ENCODE measurements around the gene ACBD3.

ACBD3 gene

GRCh38 chr1:226111883-226112261, 74.7 kb downstream of the ACBD3 start:
- DNase-seq (ENCODE audit: low read depth) = no peak

- no peak for DNase-seq (ENCODE audit: low read depth)
Measured at GRCh38 chr1:226111098-226111882, 75.3 kb downstream of the ACBD3 start.

GRCh38 chr1:226110249-226111097, 76.1 kb downstream of the ACBD3 start:
- DNase-seq (ENCODE audit: low read depth) = peak; percentile 57

GRCh38 chr1:226109829-226110248, 76.7 kb downstream of the ACBD3 start:
- DNase-seq (ENCODE audit: low read depth) = peak; percentile 59

- DNase-seq (ENCODE audit: low read depth) = no peak
Measured at GRCh38 chr1:226108935-226109828, 77.4 kb downstream of the ACBD3 start.

GRCh38 chr1:226107471-226108460, 78.8 kb downstream of the ACBD3 start:
- no peak for DNase-seq (ENCODE audit: low read depth)

- DNase-seq (ENCODE audit: low read depth) = no peak
Measured at GRCh38 chr1:226104671-226105121, 81.8 kb downstream of the ACBD3 start.

GRCh38 chr1:226100436-226101391, 85.8 kb downstream of the ACBD3 start:
- no peak for DNase-seq (ENCODE audit: low read depth)

- no peak for DNase-seq (ENCODE audit: low read depth)
Measured at GRCh38 chr1:226098870-226099835, 87.4 kb downstream of the ACBD3 start.

- DNase-seq (ENCODE audit: low read depth) = no peak
Measured at GRCh38 chr1:226097866-226098625, 88.5 kb downstream of the ACBD3 start.

GRCh38 chr1:226095286-226095685, 91.3 kb downstream of the ACBD3 start:
- no peak for DNase-seq (ENCODE audit: low read depth)
